Measurements from ENCODE around the gene RITA1.

The RITA1 gene

GRCh38 chr12:113200021-113200797 is 14.7 kb downstream of the RITA1 start:
- in situ Hi-C loops (cut with MboI; ENCODE audit: low sequenced_read_pairs): loop anchor here (10.0 to 25.0 kb wide), 2 partner anchors 215 to 662 kb away; no protein-coding TSS in a partner anchor

DNA sequence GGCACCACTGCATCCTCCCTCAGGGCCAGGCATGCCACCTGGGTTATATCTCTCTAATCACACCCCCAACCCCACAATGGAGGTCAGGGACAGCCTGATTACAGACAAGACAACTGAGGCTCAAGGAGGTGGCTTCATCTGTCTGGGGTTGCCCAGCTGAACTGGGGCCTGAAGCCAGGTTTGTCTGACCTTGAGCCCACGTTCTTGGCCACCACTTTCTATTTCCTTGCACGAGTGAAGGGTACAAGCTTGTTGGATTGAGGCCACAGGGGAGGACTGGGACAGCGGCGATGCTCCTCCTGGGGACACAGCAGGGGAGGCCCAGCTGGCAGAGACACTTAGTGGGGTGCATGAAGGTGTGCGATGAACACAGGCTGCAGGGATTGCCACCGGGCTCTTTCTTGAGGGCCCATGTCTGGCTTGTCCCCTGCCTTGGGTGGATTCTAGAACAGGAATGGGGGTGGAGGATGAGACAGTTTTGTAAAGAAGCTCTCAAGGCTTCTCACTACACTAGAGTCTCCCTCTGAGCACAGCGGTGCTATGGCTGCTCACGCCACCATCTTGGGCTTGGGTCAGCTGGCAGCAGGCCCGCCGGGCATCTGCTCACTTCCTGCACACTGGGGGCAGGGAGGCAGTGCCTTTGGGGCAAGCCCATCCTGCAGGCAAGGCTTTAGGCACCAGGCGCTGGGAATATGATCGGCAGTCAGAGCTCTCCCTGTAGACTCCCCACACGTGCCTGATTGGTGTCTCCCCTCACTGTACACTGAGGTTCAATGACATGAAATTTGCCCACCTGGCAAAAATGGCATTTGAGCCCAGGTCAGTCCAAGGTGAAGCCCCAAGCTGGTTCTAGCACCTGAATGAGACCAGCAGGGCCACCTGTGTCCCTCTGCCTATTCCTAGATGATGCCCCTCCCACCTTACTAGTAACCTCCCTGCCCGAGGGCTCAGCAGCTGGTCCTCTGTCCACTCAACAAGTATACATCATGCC is 16.0 kb downstream of the RITA1 start:
- in situ Hi-C loops (cut with MboI; ENCODE audit: low sequenced_read_pairs): loop anchor here (10.0 to 25.0 kb wide), 2 partner anchors 213 to 661 kb away; no protein-coding TSS in a partner anchor

- in situ Hi-C loops (cut with MboI; ENCODE audit: low sequenced_read_pairs): loop anchor here (10.0 to 25.0 kb wide), 2 partner anchors 212 to 660 kb away; no protein-coding TSS in a partner anchor
Observed at GRCh38 chr12:113202300-113203075, 17.0 kb downstream of the RITA1 start.

DNA sequence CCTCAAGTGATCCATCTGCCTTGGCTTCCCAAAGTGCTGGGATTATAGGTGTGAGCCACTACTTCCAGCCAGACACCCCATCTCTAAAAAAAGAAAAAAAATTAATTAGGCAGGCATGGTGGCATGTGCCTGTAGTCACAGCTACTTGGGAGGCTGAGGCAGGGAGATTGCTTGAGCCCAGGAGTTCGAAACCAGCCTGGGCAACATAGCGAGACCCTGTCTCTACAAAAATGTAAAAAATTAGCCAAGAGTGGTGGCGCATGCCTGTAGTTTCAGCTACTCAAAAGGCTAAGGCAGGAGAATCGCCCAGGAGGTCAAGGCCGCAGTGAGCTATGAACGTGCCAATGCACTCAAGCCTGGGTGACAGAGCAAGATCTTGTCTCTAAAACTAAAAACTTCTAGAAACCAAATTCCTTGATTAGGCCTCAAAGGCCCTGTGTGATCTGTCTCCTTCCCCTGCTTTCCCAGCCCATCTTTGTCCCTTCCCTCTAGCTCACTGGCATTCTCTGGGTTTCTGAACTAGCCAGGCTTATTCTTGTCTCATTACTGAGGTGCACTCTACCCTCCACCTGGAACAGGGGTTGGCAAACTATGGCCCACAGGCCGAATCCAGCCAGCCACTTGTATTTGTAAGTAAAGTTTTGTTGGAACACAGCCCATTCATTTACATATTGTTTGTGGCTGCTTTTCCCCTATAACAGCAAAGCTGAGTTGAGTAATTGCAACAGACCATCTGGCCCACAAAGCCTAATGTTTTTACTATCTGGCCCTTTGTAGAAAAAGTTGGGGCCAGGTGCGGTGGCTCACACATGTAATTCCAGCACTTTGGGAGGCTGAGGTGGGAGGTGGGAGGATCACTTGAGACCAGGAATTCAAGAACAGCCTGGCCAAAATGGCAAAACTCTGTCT is 18.6 kb downstream of the RITA1 start:
- in situ Hi-C loops (cut with MboI; ENCODE audit: low sequenced_read_pairs): loop anchor here (10.0 to 25.0 kb wide), 2 partner anchors 211 to 658 kb away; no protein-coding TSS in a partner anchor

- in situ Hi-C loops (cut with MboI; ENCODE audit: low sequenced_read_pairs): loop anchor here (10.0 to 25.0 kb wide), 2 partner anchors 210 to 657 kb away; no protein-coding TSS in a partner anchor
Observed at GRCh38 chr12:113204804-113205203, 19.3 kb downstream of the RITA1 start.

DNA sequence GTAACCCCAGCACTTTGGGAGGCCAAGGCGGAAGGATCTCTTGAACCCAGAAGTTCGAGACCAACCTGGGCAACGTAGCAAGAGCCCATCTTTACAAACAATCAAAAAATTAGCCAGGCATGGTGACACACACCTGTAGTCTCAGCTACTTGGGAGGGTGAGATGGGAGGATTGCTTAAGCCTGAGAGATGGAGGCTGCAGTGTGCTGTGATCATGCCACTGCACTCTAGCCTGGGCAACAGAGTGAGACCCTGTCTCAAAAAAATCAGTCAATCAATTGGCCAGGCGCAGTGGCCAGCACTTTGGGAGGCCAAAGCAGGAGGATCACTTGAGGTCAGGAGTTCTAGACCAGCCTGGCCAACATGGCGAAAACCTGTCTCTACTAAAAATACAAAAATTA is 21.3 kb downstream of the RITA1 start:
- in situ Hi-C loops (cut with MboI; ENCODE audit: low sequenced_read_pairs): loop anchor here (10.0 to 25.0 kb wide), 2 partner anchors 208 to 655 kb away; no protein-coding TSS in a partner anchor

DNA sequence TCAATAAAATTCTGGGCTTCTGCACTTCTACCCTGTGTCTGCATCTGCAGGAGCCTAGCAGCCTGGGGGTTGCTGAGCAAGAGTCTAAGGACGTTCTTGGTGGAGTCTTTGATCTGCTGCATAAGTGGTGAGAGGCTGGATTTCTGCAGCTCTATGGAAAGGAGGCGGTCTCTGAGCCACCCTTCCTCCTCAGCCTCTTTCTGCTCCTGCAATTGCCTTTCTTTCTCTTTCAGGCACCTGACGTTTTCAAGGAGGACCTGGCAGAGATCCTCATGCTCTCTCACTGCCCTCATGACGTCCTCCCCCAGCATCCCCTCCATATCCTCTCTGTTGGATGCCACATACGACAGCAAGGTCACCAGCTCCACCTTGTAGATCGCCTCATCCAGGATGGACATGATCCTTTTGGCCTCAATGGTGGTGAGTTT is 22.1 kb downstream of the RITA1 start:
- in situ Hi-C loops (cut with MboI; ENCODE audit: low sequenced_read_pairs): loop anchor here (10.0 to 25.0 kb wide), 2 partner anchors 207 to 655 kb away; no protein-coding TSS in a partner anchor

DNA sequence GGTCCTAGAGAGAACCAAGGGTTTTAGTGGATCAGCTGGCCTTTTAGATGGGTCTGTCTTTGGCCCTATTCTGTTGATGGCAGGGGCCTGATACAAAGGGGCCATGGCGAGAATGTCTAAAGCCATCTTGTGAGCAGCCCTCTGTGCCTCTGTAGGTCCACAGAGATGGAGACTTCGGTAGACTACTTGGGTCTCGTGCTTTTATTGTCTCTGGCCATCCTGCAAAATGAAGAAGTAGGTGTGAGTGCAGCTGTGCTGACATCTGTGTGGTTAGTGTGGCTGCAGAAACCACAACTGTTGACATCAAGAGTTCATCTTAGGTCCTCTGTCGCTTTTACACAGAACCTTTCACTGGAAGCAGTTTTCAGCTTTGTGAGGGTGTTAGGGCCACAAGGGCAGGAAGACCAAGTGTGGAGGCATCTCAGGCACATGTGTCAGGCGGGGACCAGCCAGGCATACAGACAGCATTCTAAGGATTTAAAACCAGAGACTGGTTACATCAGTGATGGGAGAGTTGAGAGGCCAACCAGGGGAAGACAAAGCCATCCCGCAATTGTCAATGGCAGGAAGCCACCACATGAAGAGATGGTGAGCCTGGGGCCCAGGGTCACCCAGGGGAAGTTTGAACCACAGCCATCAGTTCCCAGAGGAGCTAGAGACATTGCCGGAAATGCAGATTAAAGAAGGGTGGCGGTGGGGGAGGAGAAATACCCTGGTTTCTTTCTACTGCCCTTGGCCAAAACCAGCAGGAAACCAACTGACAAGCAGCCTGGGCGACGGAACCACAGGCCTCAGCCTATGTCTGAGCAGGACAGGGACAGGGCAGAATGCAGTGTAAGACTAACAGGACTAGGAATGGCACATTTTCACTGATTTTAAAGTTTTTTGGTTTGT is 22.8 kb downstream of the RITA1 start:
- in situ Hi-C loops (cut with MboI; ENCODE audit: low sequenced_read_pairs): loop anchor here (10.0 to 25.0 kb wide), 2 partner anchors 207 to 654 kb away; no protein-coding TSS in a partner anchor

GRCh38 chr12:113211160-113211559 is 25.6 kb downstream of the RITA1 start:
- in situ Hi-C loops (cut with MboI; ENCODE audit: low sequenced_read_pairs): loop anchor here (25.0 kb wide), 1 partner anchor 651 kb away; no protein-coding TSS in a partner anchor

GRCh38 chr12:113214895-113215400 is 29.4 kb downstream of the RITA1 start:
- in situ Hi-C loops (cut with MboI; ENCODE audit: low sequenced_read_pairs): loop anchor here (25.0 kb wide), 1 partner anchor 647 kb away; no protein-coding TSS in a partner anchor

DNA sequence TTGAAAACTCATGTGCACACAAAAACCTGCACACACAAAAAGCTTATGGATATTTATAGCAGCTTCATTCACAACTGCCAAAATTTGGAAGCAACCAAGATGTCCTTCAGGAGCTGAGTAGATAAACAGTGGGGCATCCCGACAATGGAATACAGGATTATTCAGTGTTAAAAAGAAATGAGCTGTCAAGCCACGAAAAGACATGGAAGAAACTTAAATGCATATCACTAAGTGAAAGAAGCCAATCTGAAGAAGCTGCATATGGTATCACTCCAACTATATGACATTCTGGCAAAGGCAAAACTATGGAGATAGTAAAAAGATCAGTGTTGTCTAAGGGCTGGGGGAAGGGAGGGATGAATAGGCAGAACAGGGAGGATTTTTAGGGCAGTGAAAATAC is 30.5 kb downstream of the RITA1 start:
- in situ Hi-C loops (cut with MboI; ENCODE audit: low sequenced_read_pairs): loop anchor here (25.0 kb wide), 1 partner anchor 646 kb away; no protein-coding TSS in a partner anchor

DNA sequence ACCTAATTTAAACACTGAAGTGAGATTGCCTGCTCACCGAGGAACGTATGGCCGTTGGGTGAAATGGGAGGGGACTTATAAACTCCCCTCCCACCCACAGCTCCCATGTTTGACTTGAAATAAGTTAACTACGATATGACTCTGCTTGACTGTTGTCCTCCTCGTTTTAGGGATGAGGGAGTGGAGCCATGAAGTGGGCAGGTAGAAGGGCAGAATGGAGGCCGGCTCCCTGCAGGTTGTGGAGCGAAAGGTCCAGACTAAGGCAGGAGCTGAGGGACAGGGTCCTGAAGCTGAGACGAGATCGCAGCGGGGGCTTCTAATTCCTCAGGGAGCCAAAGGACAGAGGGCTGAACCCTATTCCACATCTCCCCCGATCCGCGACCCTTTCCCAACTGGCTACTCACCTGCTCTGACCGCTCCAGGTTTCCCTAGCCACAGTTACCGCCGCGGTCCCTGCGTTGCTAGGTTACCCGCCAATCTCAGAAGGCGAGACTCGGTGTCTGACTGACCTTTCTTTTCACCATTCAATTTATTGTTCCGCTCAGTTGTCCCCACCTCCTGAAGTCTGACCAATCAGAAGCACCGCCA is 35.2 kb downstream of the RITA1 start:
- in situ Hi-C loops (cut with MboI; ENCODE audit: low sequenced_read_pairs): loop anchor here (25.0 kb wide), 1 partner anchor 642 kb away; no protein-coding TSS in a partner anchor

GRCh38 chr12:113221181-113221996 is 35.9 kb downstream of the RITA1 start, which contains the start of gene TPCN1:
TPCN1 (plus strand) TSS chr12:113221464; CDS start chr12:113226853, 5,389 bp downstream.
- in situ Hi-C loops (cut with MboI; ENCODE audit: low sequenced_read_pairs): loop anchor here (25.0 kb wide), 1 partner anchor 641 kb away; no protein-coding TSS in a partner anchor

GRCh38 chr12:113221997-113222729 is 36.6 kb downstream of the RITA1 start:
- in situ Hi-C loops (cut with MboI; ENCODE audit: low sequenced_read_pairs): loop anchor here (25.0 kb wide), 1 partner anchor 640 kb away; no protein-coding TSS in a partner anchor
